NB4 (cell line): ENCODE results near the gene FGFR4.

Source experiments
- DNase-seq: peaks from one replicate; pipeline ENCODE4 v3.0.0; 2010; ENCODE audit warnings: low read depth
- H3K4me3 ChIP-seq: one replicate; pipeline ENCODE4 v1.5.1; 2011; ENCODE audit warnings: mild to moderate bottlenecking, low read depth, low read length, moderate library complexity
- MYC ChIP-seq: IDR thresholded peaks from 2 replicates; pipeline ENCODE4 v1.6.1; 2011; ENCODE audit warnings: low read depth, low read length
- POLR2A ChIP-seq: IDR thresholded peaks from 2 replicates; pipeline ENCODE4 v1.6.1; 2011; ENCODE audit warnings: mild to moderate bottlenecking; ENCODE audit not compliant: insufficient read length; ENCODE audit errors: extremely low read depth
- TF ChIP-seq, protein P1 (sequence below): IDR thresholded peaks from one replicate; pipeline ENCODE4 v1.5.1; 2012; ENCODE audit warnings: low read depth, low read length
- TF ChIP-seq, protein P2 (sequence below): IDR thresholded peaks from 2 replicates; pipeline ENCODE4 v1.6.1; 2011; ENCODE audit warnings: low read depth, low read length

The FGFR4 gene

DNA sequence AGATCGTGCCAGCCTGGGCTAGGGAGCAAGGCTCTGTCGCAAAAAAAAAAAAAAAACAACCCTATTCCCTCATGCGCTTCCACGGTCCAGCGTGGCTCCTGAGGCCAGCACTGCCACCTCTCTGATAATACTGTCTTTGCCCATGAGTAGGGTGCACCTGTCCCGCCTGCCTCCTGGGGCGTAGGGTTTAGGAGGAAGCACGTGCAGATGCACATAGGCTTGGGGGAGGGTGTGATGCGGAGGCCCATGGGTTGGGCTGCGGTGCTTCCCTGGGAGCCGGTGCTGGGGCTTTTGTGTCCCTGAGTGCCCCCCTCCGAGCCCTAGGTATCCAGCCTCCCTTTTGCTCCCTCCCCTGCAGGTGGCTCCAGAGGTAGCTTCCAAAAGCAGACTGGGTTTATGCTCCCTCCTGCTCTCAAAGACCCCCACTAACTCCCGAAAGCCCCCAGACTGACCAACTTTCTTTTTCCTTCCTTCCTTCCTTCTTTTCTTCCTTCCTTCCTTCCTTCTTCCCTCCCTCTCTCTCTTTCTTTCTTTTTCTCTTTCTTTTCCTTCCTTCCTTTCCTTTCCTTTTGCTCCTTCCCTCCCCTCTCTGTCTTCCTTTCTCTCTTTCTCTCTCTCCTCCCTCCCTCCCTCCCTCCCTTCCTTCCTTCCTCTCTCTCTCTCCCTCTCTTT, 12.8 kb downstream of the FGFR4 start:
- no peak for DNase-seq
- TF ChIP-seq, protein P1, sequence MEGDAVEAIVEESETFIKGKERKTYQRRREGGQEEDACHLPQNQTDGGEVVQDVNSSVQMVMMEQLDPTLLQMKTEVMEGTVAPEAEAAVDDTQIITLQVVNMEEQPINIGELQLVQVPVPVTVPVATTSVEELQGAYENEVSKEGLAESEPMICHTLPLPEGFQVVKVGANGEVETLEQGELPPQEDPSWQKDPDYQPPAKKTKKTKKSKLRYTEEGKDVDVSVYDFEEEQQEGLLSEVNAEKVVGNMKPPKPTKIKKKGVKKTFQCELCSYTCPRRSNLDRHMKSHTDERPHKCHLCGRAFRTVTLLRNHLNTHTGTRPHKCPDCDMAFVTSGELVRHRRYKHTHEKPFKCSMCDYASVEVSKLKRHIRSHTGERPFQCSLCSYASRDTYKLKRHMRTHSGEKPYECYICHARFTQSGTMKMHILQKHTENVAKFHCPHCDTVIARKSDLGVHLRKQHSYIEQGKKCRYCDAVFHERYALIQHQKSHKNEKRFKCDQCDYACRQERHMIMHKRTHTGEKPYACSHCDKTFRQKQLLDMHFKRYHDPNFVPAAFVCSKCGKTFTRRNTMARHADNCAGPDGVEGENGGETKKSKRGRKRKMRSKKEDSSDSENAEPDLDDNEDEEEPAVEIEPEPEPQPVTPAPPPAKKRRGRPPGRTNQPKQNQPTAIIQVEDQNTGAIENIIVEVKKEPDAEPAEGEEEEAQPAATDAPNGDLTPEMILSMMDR, result no peak
- no peak for TF ChIP-seq POLR2A
- no peak for TF ChIP-seq MYC
- no peak overlapping the region for H3K4me3 ChIP-seq

DNA sequence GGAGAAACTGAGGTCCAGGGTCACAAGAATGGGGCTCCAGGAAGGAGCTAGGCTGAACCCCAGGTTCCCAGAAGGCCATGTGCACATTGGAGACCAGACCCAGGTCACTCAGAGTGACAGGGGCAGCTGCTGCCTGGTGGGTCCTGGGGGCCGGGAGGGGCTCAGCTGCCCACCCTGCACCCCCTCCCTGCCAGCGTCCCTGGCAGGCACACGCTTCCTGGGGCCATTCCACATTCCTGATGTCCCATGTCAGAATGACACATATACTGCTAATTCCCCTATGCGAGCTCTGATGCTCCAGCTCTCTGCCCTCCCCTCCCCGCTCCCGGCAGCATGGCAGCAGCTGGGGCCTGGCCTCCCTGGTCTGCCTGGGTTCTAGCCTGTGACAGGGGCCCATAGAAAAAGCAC, 14.0 kb downstream of the FGFR4 start:
- TF ChIP-seq MYC, result no peak
- no peak overlapping the region for H3K4me3 ChIP-seq
- DNase-seq, result no peak

DNA sequence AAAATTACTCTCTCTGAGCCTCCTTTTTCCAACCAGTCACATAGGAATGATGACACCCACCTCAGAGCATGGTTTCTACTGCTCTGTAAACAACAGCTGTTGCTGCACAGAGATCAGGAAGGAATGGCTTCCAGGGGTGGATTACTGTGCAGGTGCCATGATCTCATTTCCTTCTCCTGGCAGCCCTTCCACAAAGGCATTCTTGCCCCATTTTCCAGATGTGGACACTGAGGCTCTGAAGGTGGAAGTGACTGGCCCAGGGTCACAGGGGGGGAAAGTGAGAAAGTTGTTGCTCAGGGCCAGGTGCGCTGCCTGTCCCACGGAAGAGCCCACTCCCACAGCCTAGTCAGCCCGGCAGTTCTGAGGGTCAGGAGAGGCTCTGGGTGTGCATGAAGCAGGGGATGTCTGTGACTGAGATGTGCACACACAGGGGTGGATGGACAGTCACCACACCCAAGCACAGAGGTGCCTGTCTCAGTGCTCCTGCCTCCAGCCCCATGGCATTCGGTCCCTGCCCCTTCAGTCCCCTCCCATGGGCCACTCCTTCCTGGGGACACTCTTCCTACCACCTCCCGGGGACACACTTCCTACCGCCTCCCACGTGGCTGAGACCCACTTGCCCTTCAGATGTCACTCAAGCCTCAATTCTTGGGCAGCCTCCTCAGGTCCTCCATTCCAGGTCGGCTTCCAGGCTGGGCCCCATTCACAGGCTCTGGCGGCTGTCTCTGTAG, 17.0 kb downstream of the FGFR4 start:
- no peak overlapping the region for H3K4me3 ChIP-seq
- no peak for TF ChIP-seq MYC
- TF ChIP-seq, protein P1, result no peak
- no peak for TF ChIP-seq POLR2A
- TF ChIP-seq, protein P2, sequence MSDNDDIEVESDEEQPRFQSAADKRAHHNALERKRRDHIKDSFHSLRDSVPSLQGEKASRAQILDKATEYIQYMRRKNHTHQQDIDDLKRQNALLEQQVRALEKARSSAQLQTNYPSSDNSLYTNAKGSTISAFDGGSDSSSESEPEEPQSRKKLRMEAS, result no peak
- no peak for DNase-seq

DNA sequence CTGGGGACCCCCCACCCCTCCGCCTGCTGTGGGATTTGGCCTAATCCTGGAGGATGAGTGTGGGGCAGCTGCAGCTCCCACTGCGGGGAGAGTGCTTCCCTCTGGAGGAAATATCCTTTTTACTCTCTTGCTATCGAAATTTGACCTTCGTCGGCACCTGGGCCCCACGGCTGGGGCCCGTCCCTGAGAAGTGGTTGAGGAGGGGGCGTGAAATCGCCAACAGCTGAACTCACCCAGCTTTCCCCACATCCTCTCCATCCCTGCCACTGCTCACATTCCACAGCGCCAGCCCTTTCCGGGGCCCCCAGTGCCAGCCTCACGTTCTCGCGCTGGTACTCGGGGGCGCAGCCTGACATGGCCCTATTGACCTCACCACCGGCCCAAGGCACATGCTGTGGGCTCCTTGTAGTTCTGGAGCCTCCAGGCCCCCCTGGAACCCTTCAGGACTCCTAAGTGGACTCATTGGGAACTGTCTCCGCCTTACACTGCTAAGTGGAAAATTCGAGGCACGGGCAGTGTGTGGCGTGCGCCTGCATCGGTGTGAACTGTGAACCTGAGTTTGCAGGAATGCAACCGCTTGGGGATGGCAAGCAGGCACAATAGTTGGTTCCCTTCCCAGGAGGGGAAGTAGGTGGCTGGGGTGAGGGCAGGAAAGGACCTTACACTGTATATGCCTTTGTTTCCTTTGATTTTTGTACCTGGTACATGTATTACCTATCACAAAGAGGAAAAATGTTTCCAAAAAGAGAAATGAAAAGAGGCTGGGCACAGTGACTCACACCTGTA, 19.2 kb downstream of the FGFR4 start:
- TF ChIP-seq POLR2A, result no peak

DNA sequence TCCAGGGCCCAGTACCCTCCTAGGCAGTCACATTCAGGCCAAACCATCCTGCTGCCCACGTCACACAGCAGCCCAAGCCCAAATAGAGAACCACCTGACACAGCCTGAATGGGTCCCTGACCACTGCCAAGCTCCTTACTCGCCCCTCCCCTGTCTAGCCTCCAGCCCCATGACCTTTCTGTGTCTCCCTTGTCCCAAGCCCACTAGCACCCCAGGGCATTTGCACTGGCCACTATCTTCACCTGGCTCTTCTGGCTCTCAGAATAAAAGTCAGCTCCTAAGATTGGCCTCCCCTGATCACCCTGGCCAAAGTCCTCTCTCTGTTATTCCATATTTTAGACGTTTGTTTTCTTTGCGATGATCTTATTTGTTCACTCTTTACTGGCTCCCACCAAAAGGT, 20.4 kb downstream of the FGFR4 start:
- TF ChIP-seq, protein P1, result no peak
- no peak for TF ChIP-seq POLR2A
- no peak for TF ChIP-seq MYC
- TF ChIP-seq, protein P2, result no peak
- no peak for DNase-seq
- H3K4me3 ChIP-seq, result no peak overlapping the region

More for the DNA sequence above, 19.2 kb downstream of the FGFR4 start:
- DNase-seq, result no peak
- no peak overlapping the region for H3K4me3 ChIP-seq

DNA sequence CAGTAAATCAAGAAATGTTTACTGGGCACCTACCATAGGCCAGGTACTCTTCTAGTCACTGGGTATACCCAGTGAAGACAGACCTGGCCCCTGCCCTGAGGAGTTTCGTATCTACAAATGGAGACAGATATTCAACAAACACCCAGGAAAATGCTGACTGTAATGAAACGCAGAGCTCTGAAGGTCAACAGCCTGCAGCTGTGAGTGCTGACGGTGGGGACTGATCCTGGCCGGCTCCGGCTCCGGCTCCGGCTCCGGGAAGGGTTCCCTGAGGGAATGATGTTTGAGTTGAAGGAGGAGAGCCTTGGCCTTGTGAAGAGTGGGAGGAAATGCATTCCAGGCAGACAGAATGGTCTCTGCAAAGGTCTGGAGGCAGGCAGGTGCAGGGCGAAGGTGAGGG, 23.1 kb downstream of the FGFR4 start:
- no peak overlapping the region for H3K4me3 ChIP-seq
- no peak for DNase-seq
- TF ChIP-seq, protein P1, result no peak
- TF ChIP-seq POLR2A (no peak), MYC (no peak)
- TF ChIP-seq, protein P2, result no peak
